Measurements from ENCODE around the gene RPTOR.

DNA sequence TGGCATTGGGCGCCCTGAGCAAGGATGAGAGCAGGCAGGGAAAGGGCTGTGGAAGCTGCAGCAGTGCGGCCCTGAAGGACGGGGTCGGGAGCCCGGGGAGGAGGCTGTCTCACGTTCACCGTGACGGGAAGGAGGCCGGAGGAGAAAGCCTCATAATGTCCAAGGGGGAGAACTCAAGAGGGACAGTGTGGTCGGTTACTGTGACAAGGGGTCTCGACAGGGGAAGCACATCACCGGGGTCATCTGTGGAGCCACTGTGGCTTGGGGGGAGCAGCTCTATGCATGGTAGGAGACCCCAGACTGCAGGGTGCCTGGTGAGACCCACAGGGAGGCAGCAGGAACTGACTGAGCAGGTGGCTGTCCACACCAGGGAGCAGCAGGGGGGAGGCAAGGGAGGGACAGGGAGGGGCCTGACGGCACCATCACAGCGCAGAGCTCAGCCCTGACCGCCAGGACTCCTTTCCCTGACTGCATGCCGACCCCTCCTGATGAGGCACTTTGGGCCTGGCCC, 292.4 kb downstream of the RPTOR start:
- TF ChIP-seq, protein P1, sequence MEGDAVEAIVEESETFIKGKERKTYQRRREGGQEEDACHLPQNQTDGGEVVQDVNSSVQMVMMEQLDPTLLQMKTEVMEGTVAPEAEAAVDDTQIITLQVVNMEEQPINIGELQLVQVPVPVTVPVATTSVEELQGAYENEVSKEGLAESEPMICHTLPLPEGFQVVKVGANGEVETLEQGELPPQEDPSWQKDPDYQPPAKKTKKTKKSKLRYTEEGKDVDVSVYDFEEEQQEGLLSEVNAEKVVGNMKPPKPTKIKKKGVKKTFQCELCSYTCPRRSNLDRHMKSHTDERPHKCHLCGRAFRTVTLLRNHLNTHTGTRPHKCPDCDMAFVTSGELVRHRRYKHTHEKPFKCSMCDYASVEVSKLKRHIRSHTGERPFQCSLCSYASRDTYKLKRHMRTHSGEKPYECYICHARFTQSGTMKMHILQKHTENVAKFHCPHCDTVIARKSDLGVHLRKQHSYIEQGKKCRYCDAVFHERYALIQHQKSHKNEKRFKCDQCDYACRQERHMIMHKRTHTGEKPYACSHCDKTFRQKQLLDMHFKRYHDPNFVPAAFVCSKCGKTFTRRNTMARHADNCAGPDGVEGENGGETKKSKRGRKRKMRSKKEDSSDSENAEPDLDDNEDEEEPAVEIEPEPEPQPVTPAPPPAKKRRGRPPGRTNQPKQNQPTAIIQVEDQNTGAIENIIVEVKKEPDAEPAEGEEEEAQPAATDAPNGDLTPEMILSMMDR (IDR thresholded peaks at IDR 0.05; ENCODE audit: insufficient read depth, low read depth, low read length), result no peak
- no peak for TF ChIP-seq EZH2 (IDR thresholded peaks at IDR 0.05; ENCODE audit: insufficient read depth, low read length)
